HL-60 (cell line): Measurements from ENCODE around the gene BTBD9.

Source experiments
- DNase-seq, 2 experiments: peaks; one replicate each; pipeline ENCODE4 v3.0.0-alpha.2; 2010 to 2020; ENCODE audit warnings: low read depth in 1 of 2, low spot score in 1 of 2
- H3K27ac ChIP-seq: fragments of 250-450 bp; sonication (Bioruptor Pico); replicated peaks from 2 replicates; pipeline ENCODE4 v1.5.1; 2020; ENCODE audit warnings: mild to moderate bottlenecking, moderate library complexity
- H3K27me3 ChIP-seq: fragments of 250-450 bp; sonication (Bioruptor Pico); 2 replicates; pipeline ENCODE4 v1.5.1; 2021; ENCODE audit warnings: mild to moderate bottlenecking, moderate library complexity; ENCODE audit not compliant: insufficient read depth, poor library complexity, severe bottlenecking
- H3K4me3 ChIP-seq: replicated peaks from 2 replicates; pipeline ENCODE4 v1.5.1; 2011; ENCODE audit warnings: mild to moderate bottlenecking, control low read depth, low read length; ENCODE audit not compliant: insufficient read depth
- CTCF ChIP-seq: IDR thresholded peaks from one replicate; pipeline ENCODE4 v1.5.1; 2011; ENCODE audit warnings: low read length, control low read depth, inconsistent platforms; ENCODE audit not compliant: insufficient read depth
- GABPA ChIP-seq: IDR thresholded peaks from 2 replicates; pipeline ENCODE4 v1.6.1; 2012; ENCODE audit warnings: low read depth
- POLR2AphosphoS5 ChIP-seq: IDR thresholded peaks from 2 replicates; pipeline ENCODE4 v1.6.1; 2012; ENCODE audit warnings: low read depth
- REST ChIP-seq: IDR thresholded peaks from 2 replicates; pipeline ENCODE4 v1.6.1; 2012; ENCODE audit warnings: low read depth; ENCODE audit not compliant: insufficient replicate concordance
- SPI1 ChIP-seq: IDR thresholded peaks from 2 replicates; pipeline ENCODE4 v1.6.1; 2012; ENCODE audit warnings: low read depth, mild to moderate bottlenecking, borderline replicate concordance

The BTBD9 gene

GRCh38 chr6:38350942-38351341 lies 288.8 kb downstream of the BTBD9 start:
- H3K27ac ChIP-seq: no peak overlapping the region
- no peaks in the 10 kb centered on the region for H3K27me3 ChIP-seq
- no peak for TF ChIP-seq REST
- TF ChIP-seq SPI1: no peak
- TF ChIP-seq GABPA: no peak
- TF ChIP-seq CTCF: no peak
- no peak for TF ChIP-seq POLR2AphosphoS5
- H3K4me3 ChIP-seq: no peak overlapping the region
- no peak for DNase-seq

GRCh38 chr6:38350220-38350619 lies 289.5 kb downstream of the BTBD9 start:
- Histone ChIP-seq H3K27ac (no peak overlapping the region), H3K27me3 (no peaks in the 10 kb centered on the region), H3K4me3 (no peak overlapping the region)
- TF ChIP-seq SPI1 (no peak), GABPA (no peak), CTCF (no peak), POLR2AphosphoS5 (no peak), REST (no peak)
- DNase-seq: no peak

DNA sequence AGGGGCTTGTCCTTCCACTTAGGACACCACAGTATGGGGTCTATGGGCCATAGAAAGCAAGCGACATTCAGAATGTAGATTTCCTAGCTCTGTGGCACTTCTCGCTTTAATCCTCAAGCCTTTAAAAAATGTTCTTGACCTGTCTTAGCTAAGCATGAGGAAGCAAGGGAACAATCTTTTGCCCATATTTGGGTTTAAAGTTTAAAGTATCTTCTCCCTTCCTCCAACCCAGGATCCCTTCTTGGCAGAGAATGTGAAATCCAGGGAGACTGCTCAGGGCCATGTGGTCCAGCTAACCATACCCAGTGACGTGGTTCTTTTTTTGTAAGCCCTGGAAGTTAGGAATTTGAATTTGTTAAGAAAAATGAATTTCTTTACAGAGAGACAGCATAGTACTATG lies 289.9 kb downstream of the BTBD9 start:
- Histone ChIP-seq H3K4me3 (no peak overlapping the region), H3K27ac (no peak overlapping the region), H3K27me3 (no peaks in the 10 kb centered on the region)
- DNase-seq: no peak
- TF ChIP-seq SPI1 (no peak), POLR2AphosphoS5 (no peak), REST (no peak), GABPA (no peak)
